22Rv1 (cell line): ENCODE results near the gene PTPRE.

Experiments
- H3K27ac ChIP-seq: fragments of 450-650 bp; 2 replicates; pipeline ENCODE4 v1.5.1; 2017
- CTCF ChIP-seq: fragments of 450-650 bp; IDR thresholded peaks from 2 replicates; pipeline ENCODE4 v1.5.1; 2017; ENCODE audit warnings: mild to moderate bottlenecking
- ZFX ChIP-seq: fragments of 450-650 bp; IDR thresholded peaks from 2 replicates; pipeline ENCODE4 v1.6.1; 2017; ENCODE audit warnings: antibody characterized with exemption, borderline replicate concordance

PTPRE gene

GRCh38 chr10:128116851-128117615, 210.1 kb downstream of the PTPRE start:
- TF ChIP-seq CTCF: peak; percentile 45
- TF ChIP-seq ZFX: no peak
- H3K27ac ChIP-seq: no peak overlapping the region

- no peak overlapping the region for H3K27ac ChIP-seq
- TF ChIP-seq ZFX (no peak), CTCF (no peak)
These were observed 215.0 kb downstream of the PTPRE start for GRCh38 chr10:128121750-128122412.

GRCh38 chr10:128122931-128123330, 216.0 kb downstream of the PTPRE start:
- TF ChIP-seq CTCF (no peak), ZFX (no peak)
- H3K27ac ChIP-seq: no peak overlapping the region

GRCh38 chr10:128123846-128124245, 216.9 kb downstream of the PTPRE start:
- H3K27ac ChIP-seq: no peak overlapping the region
- TF ChIP-seq ZFX (no peak), CTCF (no peak)

GRCh38 chr10:128124813-128125403, 218.0 kb downstream of the PTPRE start:
- no peak for TF ChIP-seq ZFX
- TF ChIP-seq CTCF: no peak
- peak overlapping the region; percentile 79 for H3K27ac ChIP-seq

GRCh38 chr10:128125416-128125943, 218.6 kb downstream of the PTPRE start:
- no peak for TF ChIP-seq CTCF
- no peak for TF ChIP-seq ZFX
- peak overlapping the region; percentile 79 for H3K27ac ChIP-seq
